ENCODE measurements around the gene SLC52A1. TPM values are rescaled to one million over a fixed set of nuclear protein-coding genes. Genes with fewer than 3 reads are reported as not detected.
"Not testable (repeated sequence)": the region's sequence is repeated elsewhere in the genome, so short reads cannot be mapped to it uniquely, and the experiment has no call there.

The SLC52A1 gene
- total RNA-seq, 2 donors from 2014 or later: 0.23 to 0.46 TPM

DNA sequence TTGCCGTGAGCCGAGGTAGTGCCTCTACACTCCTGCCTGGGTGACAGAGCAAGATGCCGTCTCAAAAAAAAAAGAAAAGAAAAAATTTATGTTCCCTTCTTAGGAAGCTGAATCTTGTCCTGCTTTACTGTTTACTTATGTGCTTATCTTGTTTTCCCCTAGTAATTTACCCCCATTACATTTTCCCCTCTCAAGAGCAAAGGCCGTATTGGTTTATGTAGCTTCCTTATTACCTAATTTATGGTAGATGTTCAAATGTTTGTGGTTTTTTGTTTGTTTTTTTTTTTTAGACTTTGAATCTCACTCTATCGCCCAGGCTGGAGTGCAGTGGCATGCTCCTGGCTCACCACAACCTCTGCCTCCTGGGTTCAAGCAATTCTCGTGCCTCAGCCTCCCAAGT is 10.3 kb upstream of the SLC52A1 start:
- DNase-seq (no peak), ATAC-seq (replicated peaks in 1 of 2) (no peak)
- peak overlapping the region in 1 of 2 donors; percentile 54 for H3K4me3 Mint-ChIP-seq
- H3K36me3 Mint-ChIP-seq (ENCODE audit: insufficient read depth in 2 of 2): peaks cover 2% of the 10 kb centered on the region in 2 donors
- no peaks in the 10 kb centered on the region for H3K27me3 Mint-ChIP-seq (ENCODE audit: low read depth)
- H3K27ac Mint-ChIP-seq: no peak overlapping the region
- H3K4me1 Mint-ChIP-seq (ENCODE audit: low read depth): peaks cover 47% of the 10 kb centered on the region
- peaks cover 2 to 4% of the 10 kb centered on the region in 2 donors for H3K9me3 Mint-ChIP-seq

DNA sequence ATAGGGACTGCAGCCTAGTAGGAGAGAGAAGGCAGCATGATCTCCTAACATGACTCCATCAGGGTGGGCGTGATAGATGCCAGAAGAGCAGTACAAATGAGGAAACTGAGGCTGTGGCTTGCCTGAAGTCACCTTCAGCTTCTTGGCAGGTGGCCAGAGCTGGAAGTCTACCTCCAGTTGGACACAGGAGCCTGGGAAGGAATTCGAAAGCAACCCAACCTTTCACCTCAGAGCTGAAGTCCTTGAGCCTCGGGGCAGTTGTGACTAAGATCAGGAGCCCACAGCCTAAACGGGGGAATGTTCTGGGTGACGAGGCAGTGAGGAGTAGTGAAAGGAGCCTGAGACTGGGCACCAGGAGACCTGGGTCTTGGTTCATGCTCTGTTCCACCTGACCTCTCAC is 9.4 kb upstream of the SLC52A1 start:
- Mint-ChIP-seq H3K4me3 (no peak overlapping the region), H3K36me3 (ENCODE audit: insufficient read depth in 2 of 2) (peaks cover 2% of the 10 kb centered on the region in 2 donors), H3K27ac (no peak overlapping the region), H3K27me3 (ENCODE audit: low read depth) (no peaks in the 10 kb centered on the region), H3K4me1 (ENCODE audit: low read depth) (peaks cover 45% of the 10 kb centered on the region), H3K9me3 (peaks cover 2 to 4% of the 10 kb centered on the region in 2 donors)
- ATAC-seq (replicated peaks in 1 of 2) (no peak), DNase-seq (no peak)

DNA sequence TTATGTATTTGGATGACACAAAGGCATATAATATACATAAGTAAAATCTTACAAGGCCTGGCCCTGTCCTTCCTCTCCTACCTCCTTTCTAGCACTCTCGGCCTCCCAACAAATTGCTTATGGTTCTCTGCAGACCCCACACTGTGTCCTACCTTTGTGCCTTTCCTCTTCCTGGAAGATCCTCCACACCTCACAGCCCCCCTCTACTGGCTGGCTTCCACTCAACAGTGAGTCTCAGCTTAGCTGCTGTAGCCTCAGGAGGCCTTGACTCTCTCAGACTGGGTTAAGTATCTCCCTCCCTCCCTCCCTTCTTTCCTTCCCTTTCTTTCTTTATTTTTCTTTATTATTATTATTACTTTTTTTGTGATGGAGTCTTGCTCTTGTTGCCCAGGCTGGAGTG is 8.3 kb upstream of the SLC52A1 start:
- Mint-ChIP-seq H3K27ac (peak overlapping the region; percentile 68), H3K4me3 (peak overlapping the region in 1 of 2 donors; percentile 83)
- ATAC-seq (replicated peaks in 1 of 2): no peak

GRCh38 chr17:5042157-5043022 is 7.2 kb upstream of the SLC52A1 start:
- ATAC-seq (replicated peaks in 1 of 2) (peak in 1 of 2 donors; percentile 69), DNase-seq (peak in 1 of 2 donors; percentile 39)
- H3K27me3 Mint-ChIP-seq (ENCODE audit: low read depth): no peaks in the 10 kb centered on the region

More for the DNA sequence above, 8.3 kb upstream of the SLC52A1 start:
- Mint-ChIP-seq H3K27me3 (ENCODE audit: low read depth) (no peaks in the 10 kb centered on the region), H3K4me1 (ENCODE audit: low read depth) (peaks cover 37% of the 10 kb centered on the region), H3K9me3 (peaks cover 2 to 4% of the 10 kb centered on the region in 2 donors), H3K36me3 (ENCODE audit: insufficient read depth in 2 of 2) (peaks cover 2% of the 10 kb centered on the region in 2 donors)
- DNase-seq: no peak

DNA sequence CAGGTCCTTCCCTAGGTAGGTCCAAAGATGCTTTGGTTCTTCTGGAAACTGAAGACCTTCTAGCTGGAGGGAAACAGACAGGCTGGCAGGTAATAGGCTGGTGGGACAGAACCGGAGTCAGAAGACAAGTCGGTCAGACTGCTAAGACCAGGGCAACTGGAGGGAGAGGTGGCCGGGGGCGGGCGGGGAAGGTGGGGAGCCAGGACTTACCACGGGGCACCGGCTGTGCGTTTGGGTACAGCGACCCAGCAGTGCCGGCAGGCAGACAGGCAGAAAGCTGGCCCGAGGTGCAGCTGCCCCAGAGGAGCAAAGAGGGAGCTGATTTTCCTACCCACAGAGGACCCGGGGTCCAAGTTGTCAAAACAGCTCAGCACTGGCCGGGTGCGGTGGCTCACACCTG is 575 bp downstream of the SLC52A1 start:
- ATAC-seq (replicated peaks in 1 of 2): no peak
- Mint-ChIP-seq H3K4me1 (ENCODE audit: low read depth) (peaks cover 19% of the 10 kb centered on the region), H3K9me3 (no peaks in the 10 kb centered on the region), H3K27ac (no peak overlapping the region), H3K36me3 (ENCODE audit: insufficient read depth in 2 of 2) (no peaks in the 10 kb centered on the region), H3K4me3 (peak overlapping the region in 1 of 2 donors; percentile 20), H3K27me3 (ENCODE audit: low read depth) (peaks cover 5% of the 10 kb centered on the region)
- DNase-seq: no peak

More at GRCh38 chr17:5042157-5043022, 7.2 kb upstream of the SLC52A1 start:
- H3K36me3 Mint-ChIP-seq (ENCODE audit: insufficient read depth in 2 of 2): peaks cover 2% of the 10 kb centered on the region in 2 donors
- H3K27ac Mint-ChIP-seq: peak overlapping the region; percentile 93
- peaks cover 26% of the 10 kb centered on the region for H3K4me1 Mint-ChIP-seq (ENCODE audit: low read depth)
- peaks cover 2 to 4% of the 10 kb centered on the region in 2 donors for H3K9me3 Mint-ChIP-seq
- H3K4me3 Mint-ChIP-seq: peak overlapping the region; percentile 81 to 83

DNA sequence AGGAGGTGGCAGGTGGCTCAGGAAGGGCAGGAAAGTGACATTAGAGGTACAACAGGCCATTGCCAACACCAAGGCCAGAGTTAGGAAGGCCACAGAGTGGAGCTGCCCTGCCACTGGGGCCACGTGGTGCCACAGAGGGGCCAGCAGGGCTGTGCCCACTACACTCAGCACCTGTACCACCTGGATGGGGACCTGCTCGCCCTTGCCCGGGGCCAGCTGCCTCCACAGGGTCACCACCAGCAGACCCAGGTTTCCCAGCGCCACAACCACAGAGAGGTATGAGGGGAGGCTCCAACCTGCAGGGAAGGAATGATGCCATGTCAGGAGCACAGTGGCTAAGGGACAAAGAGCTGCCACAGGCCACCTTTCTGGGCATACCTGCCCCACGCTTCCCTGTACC is 1.2 kb downstream of the SLC52A1 start:
- Mint-ChIP-seq H3K27me3 (ENCODE audit: low read depth) (peaks cover 5% of the 10 kb centered on the region), H3K36me3 (ENCODE audit: insufficient read depth in 2 of 2) (no peaks in the 10 kb centered on the region), H3K27ac (no peak overlapping the region), H3K4me1 (ENCODE audit: low read depth) (peaks cover 19% of the 10 kb centered on the region), H3K9me3 (no peaks in the 10 kb centered on the region), H3K4me3 (no peak overlapping the region)
- ATAC-seq (replicated peaks in 1 of 2): no peak
- no peak for DNase-seq

- DNase-seq (no peak), ATAC-seq (replicated peaks in 1 of 2) (no peak)
- Mint-ChIP-seq H3K27ac (no peak overlapping the region), H3K36me3 (ENCODE audit: insufficient read depth in 2 of 2) (no peaks in the 10 kb centered on the region), H3K27me3 (ENCODE audit: low read depth) (peaks cover 5% of the 10 kb centered on the region), H3K9me3 (no peaks in the 10 kb centered on the region), H3K4me3 (no peak overlapping the region), H3K4me1 (ENCODE audit: low read depth) (peaks cover 19% of the 10 kb centered on the region)
These were observed 1.7 kb downstream of the SLC52A1 start for GRCh38 chr17:5033352-5034015.

DNA sequence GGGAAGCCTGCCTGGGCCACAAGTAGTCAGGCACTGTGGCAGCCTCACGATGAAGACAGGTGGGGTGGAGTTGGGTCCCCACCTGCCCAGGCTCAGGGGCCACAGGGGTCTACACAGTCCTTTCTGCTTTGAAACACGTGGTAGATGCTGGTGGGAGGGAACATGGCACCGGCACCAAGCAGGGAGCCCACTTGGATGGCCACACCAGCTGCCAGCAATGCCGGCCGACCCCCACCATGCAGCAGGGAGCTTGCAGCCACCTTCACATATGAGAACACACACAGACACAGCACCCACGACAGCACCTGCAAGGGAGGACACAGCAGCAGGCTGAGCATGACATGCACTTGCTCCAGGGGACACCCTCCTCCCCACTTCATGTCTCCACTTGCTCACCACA is 2.4 kb downstream of the SLC52A1 start:
- H3K36me3 Mint-ChIP-seq (ENCODE audit: insufficient read depth in 2 of 2): no peaks in the 10 kb centered on the region
- DNase-seq: no peak

DNA sequence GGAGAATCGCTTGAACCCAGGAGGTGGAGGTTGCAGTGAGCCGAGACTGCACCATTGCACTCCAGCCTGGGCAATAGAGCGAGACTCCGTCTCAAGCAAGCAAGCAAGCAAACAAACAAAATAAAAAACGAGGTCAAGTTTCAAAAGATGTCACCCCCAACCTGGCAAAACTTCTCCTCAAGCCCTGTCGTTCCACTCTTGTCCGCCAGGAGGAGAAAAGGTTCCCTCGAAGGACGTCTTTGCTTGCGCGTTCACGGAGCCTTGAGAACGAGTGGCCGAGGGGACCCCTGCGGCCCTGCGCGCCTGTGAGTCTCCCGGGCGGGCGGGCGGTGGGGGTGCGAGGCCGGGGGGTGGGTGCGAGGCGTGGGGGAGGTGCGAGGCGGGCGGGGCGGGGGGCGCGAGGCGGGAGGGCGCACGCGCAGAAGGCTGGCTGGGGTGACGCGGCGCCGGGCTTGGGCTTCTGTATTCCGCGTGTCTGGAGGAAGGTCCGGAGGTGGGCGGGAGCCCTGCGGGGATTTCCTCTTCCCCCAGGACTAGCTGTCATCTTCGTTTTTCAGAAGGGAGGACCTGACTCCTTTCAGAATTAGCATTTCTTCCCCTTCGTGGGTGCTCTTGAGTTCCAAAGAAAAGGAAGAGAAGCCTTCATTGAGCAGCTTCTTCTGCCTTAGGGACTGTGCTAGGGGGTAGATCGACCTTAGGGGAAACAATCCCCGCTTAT is 3.7 kb downstream of the SLC52A1 start:
- H3K36me3 Mint-ChIP-seq (ENCODE audit: insufficient read depth in 2 of 2): no peaks in the 10 kb centered on the region
- DNase-seq (peak; percentile 85 to 86), ATAC-seq (replicated peaks in 1 of 2) (peak; percentile 89)
- peak overlapping the region; percentile 95 for H3K27ac Mint-ChIP-seq
- peaks cover 5% of the 10 kb centered on the region for H3K27me3 Mint-ChIP-seq (ENCODE audit: low read depth)
- no peaks in the 10 kb centered on the region for H3K9me3 Mint-ChIP-seq
- peak overlapping the region; percentile 84 to 92 for H3K4me3 Mint-ChIP-seq
- peaks cover 19% of the 10 kb centered on the region for H3K4me1 Mint-ChIP-seq (ENCODE audit: low read depth)

More for the DNA sequence above, 2.4 kb downstream of the SLC52A1 start:
- Mint-ChIP-seq H3K27me3 (ENCODE audit: low read depth) (peaks cover 5% of the 10 kb centered on the region), H3K4me3 (no peak overlapping the region), H3K9me3 (no peaks in the 10 kb centered on the region), H3K4me1 (ENCODE audit: low read depth) (peaks cover 19% of the 10 kb centered on the region), H3K27ac (no peak overlapping the region)
- ATAC-seq (replicated peaks in 1 of 2): no peak

DNA sequence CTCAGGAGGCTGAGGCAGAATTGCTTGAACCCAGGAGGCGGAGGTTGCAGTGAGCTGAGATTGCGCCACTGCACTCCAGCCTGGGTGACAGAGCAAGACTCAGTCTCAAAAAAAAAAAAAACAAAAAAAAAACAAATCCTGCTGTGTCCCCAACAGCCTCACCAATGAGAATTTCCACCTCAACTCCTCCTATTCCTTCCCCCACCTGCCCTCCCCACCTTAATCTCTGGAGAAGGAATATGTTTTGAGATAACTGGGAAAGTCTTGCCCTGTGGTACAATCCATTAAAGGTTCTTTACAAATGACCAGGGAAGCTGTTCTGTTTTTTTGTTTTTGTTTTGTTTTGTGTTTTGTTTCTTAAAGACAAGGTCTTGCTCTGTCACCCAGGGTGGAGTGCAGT is 5.1 kb downstream of the SLC52A1 start:
- not testable (repeated sequence) for H3K36me3 Mint-ChIP-seq (ENCODE audit: insufficient read depth in 2 of 2); H3K9me3 Mint-ChIP-seq; H3K27me3 Mint-ChIP-seq (ENCODE audit: low read depth); DNase-seq; ATAC-seq (replicated peaks in 1 of 2); H3K27ac Mint-ChIP-seq
- peaks cover 19% of the 10 kb centered on the region for H3K4me1 Mint-ChIP-seq (ENCODE audit: low read depth)
- H3K4me3 Mint-ChIP-seq: peak overlapping the region in 1 of 2 donors; percentile 92

DNA sequence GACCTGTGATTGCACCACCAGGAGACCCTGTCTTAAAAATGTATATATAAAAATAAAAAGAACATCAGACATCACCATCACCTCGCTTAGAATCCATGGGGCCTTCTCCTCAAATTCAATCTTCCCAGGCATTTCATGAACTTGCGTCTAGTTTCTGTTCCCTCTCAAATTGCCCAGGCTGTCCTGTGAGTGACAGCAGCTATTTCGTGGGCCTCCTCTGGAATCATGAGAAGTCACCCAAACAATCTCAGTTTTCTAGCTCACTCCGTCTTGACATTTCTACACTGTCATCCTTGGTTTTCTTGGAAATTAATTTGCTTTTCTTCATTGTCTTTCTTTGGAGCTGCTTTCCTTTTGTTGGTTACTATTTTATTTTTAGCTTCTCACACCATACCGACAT is 7.3 kb downstream of the SLC52A1 start:
- H3K27me3 Mint-ChIP-seq (ENCODE audit: low read depth): no peaks in the 10 kb centered on the region
- peaks cover 19% of the 10 kb centered on the region for H3K4me1 Mint-ChIP-seq (ENCODE audit: low read depth)
- no peak for ATAC-seq (replicated peaks in 1 of 2)
- no peak overlapping the region for H3K4me3 Mint-ChIP-seq
- no peak overlapping the region for H3K27ac Mint-ChIP-seq
- DNase-seq: no peak
- H3K36me3 Mint-ChIP-seq (ENCODE audit: insufficient read depth in 2 of 2): no peaks in the 10 kb centered on the region
- H3K9me3 Mint-ChIP-seq: no peaks in the 10 kb centered on the region

GRCh38 chr17:5027299-5027698 is 7.9 kb downstream of the SLC52A1 start:
- Mint-ChIP-seq H3K4me3 (no peak overlapping the region), H3K36me3 (ENCODE audit: insufficient read depth in 2 of 2) (no peaks in the 10 kb centered on the region), H3K9me3 (no peaks in the 10 kb centered on the region), H3K4me1 (ENCODE audit: low read depth) (peaks cover 19% of the 10 kb centered on the region), H3K27ac (no peak overlapping the region), H3K27me3 (ENCODE audit: low read depth) (no peaks in the 10 kb centered on the region)
- no peak for DNase-seq
- no peak for ATAC-seq (replicated peaks in 1 of 2)

- no peak overlapping the region for H3K27ac Mint-ChIP-seq
These were observed 10.6 kb downstream of the SLC52A1 start for GRCh38 chr17:5024604-5025003.

More at GRCh38 chr17:5024604-5025003, 10.6 kb downstream of the SLC52A1 start:
- DNase-seq: no peak
- Mint-ChIP-seq H3K9me3 (no peaks in the 10 kb centered on the region), H3K4me3 (no peak overlapping the region), H3K4me1 (ENCODE audit: low read depth) (peaks cover 3% of the 10 kb centered on the region), H3K36me3 (ENCODE audit: insufficient read depth in 2 of 2) (peaks cover 0 to 4% of the 10 kb centered on the region in 2 donors), H3K27me3 (ENCODE audit: low read depth) (no peaks in the 10 kb centered on the region)
- ATAC-seq (replicated peaks in 1 of 2): no peak

Data from activated T-cell treated with anti-CD3 and anti-CD28 coated beads, Interleukin-2, amount 50 U/mL, for 72 hours (primary cell).